ENCODE results near the gene NAALADL2. TPM values are rescaled to one million over a fixed set of nuclear protein-coding genes. Genes with fewer than 3 reads are reported as not detected.
"Not testable (repeated sequence)": the region's sequence is repeated elsewhere in the genome, so short reads cannot be mapped to it uniquely, and the experiment has no call there.

Gene NAALADL2
- polyA plus RNA-seq, 3 donors, result 17.2 to 18.3 (median 17.5) TPM

DNA sequence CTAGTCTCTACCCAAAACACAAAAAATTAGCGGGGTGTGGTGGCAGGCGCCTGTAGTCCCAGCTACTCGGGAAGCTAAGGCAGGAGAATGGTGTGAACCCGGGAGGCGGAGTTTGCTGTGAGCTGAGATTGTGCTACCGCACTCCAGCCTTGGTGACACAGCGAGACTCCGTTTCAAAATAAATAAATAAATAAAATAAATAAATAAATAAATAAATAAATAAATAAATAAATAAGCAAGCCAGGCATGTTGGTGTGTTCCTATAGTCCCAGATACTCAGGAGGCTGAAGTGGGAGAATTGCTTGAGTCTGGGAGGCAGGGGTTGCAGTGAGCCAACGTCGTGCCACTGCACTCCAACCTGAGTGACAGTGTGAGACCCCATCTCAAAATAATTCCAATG, 314.0 kb downstream of the NAALADL2 start:
- DNase-seq (ENCODE audit: extremely low read depth in 1 of 11, low read depth in 9 of 11, low spot score in 4 of 11), result not testable (repeated sequence)

GRCh38 chr3:175176556-175176955, 317.4 kb downstream of the NAALADL2 start:
- DNase-seq (ENCODE audit: extremely low read depth in 1 of 11, low read depth in 9 of 11, low spot score in 4 of 11), result no peak

- no peak for DNase-seq (ENCODE audit: extremely low read depth in 1 of 11, low read depth in 9 of 11, low spot score in 4 of 11)
Measured at GRCh38 chr3:175179055-175179454, 319.9 kb downstream of the NAALADL2 start.

DNA sequence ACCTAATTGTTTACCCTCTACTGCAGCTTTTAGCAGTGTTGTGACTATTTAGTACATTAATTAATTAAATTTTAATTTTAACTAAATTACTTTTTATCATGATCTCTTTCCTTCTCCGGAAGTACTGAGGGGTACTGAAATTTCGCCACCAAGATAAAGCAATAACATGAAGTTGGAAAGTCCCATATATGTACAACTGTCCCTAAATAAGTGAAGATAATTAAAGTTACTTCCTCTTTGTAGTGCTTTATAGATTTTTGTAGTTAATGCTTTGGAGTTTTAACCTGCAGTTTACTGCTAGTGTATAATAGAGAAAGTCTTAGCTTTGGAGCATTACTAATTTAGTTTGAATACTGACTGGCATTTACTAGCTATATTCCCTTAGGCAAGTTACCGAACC, 325.3 kb downstream of the NAALADL2 start:
- no peak for DNase-seq (ENCODE audit: extremely low read depth in 1 of 11, low read depth in 9 of 11, low spot score in 4 of 11)

- DNase-seq (ENCODE audit: extremely low read depth in 1 of 11, low read depth in 9 of 11, low spot score in 4 of 11), result no peak
Measured at GRCh38 chr3:175185903-175186302, 326.8 kb downstream of the NAALADL2 start.

GRCh38 chr3:175186511-175186910, 327.4 kb downstream of the NAALADL2 start:
- no peak for DNase-seq (ENCODE audit: extremely low read depth in 1 of 11, low read depth in 9 of 11, low spot score in 4 of 11)

- no peak for DNase-seq (ENCODE audit: extremely low read depth in 1 of 11, low read depth in 9 of 11, low spot score in 4 of 11)
Measured at GRCh38 chr3:175187586-175187985, 328.5 kb downstream of the NAALADL2 start.

DNA sequence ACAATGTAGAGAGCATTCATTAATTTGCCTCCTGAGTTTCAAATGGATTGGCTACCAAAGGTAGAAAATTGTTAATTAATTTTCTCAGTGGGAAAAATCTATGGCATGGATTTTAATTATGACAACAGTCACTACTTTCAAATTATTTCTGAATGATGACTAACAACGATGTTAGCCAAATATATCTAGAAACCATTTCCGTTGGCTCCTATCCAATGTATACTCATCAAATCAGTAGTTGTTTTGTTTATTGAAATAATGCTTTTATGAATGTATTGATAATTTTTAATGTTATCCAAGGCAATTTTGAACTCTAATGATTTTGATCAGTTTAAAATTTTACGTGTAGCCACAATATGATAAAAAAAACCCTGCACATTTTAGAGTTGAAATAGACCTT, 333.4 kb downstream of the NAALADL2 start:
- DNase-seq (ENCODE audit: extremely low read depth in 1 of 11, low read depth in 9 of 11, low spot score in 4 of 11), result no peak

DNA sequence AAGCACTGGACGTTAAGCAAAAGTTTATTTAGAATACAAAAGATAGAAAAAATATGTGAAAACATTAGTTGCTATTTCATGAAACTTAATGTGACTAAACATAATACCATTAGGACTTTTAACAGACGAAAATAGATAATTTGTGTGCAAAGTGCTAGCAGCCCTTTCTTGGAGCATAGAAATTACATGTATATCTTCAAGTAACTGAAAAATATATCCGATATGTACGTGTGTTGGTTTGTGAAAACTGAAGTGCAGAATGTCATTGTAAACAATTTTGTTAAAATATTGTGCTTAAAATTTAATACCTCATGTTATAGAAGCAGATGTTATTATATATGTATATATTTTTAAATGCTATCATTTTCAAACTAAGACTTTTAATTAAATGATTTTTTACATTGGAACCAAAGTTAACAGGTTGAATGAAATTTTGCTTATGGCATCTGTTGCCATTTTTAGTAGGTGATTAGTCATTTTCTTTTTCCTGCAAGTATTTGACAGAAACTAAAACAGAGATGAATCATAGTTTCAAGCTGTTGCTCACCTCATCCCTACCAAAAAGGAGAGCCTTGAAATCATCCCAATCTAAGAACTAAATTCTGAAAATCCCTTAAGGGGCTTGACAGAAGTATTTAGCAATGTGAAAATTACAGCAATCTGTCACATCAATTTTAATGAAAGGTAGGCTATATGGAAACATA, 334.8 kb downstream of the NAALADL2 start:
- DNase-seq (ENCODE audit: extremely low read depth in 1 of 11, low read depth in 9 of 11, low spot score in 4 of 11), result no peak

DNA sequence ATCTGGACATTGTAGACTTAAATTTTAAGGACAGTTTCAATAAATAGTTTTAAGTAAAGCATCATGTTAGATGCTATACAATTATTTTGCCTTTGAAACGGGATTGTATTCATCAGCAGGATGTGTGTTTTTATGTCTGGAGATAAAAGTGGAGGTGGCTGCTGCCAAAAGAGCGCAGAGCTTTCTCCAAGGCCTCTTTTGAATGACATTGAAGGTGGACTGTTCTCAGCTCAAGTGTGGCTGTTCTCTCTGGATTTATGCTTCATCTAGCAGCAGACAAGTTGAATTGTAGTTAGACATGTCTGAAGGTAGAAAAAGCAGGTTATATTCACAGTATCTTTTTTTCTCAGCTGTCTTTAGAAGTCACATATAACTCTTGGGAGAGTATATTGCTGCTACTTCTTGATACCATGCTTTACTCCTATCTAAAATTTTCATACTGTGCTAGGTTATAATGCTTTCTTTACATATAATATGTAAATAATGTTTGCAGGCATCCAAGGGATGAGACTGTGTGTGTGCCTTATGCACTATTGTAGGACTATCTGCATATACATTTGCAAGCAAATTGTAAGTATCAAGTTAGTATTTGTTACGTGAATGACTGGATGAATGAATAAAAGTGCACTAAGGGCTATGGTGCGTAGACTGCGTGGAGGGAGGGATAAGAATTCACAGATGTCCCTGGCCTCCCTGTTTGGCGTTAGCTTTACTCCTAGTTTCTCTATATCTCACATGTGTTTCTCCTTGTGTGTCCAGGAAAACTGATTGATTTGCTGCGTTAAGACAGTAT, 340.1 kb downstream of the NAALADL2 start:
- DNase-seq (ENCODE audit: extremely low read depth in 1 of 11, low read depth in 9 of 11, low spot score in 4 of 11), result no peak

GRCh38 chr3:175199961-175200360, 340.8 kb downstream of the NAALADL2 start:
- DNase-seq (ENCODE audit: extremely low read depth in 1 of 11, low read depth in 9 of 11, low spot score in 4 of 11), result no peak

- DNase-seq (ENCODE audit: extremely low read depth in 1 of 11, low read depth in 9 of 11, low spot score in 4 of 11), result no peak
Measured at GRCh38 chr3:175200391-175201095, 341.4 kb downstream of the NAALADL2 start.

GRCh38 chr3:175207361-175207760, 348.2 kb downstream of the NAALADL2 start:
- no peak for DNase-seq (ENCODE audit: extremely low read depth in 1 of 11, low read depth in 9 of 11, low spot score in 4 of 11)

GRCh38 chr3:175208326-175208725, 349.2 kb downstream of the NAALADL2 start:
- DNase-seq (ENCODE audit: extremely low read depth in 1 of 11, low read depth in 9 of 11, low spot score in 4 of 11), result no peak

- no peak for DNase-seq (ENCODE audit: extremely low read depth in 1 of 11, low read depth in 9 of 11, low spot score in 4 of 11)
Measured at GRCh38 chr3:175211466-175211865, 352.3 kb downstream of the NAALADL2 start.

GRCh38 chr3:175212896-175213295, 353.8 kb downstream of the NAALADL2 start:
- DNase-seq (ENCODE audit: extremely low read depth in 1 of 11, low read depth in 9 of 11, low spot score in 4 of 11), result no peak

DNA sequence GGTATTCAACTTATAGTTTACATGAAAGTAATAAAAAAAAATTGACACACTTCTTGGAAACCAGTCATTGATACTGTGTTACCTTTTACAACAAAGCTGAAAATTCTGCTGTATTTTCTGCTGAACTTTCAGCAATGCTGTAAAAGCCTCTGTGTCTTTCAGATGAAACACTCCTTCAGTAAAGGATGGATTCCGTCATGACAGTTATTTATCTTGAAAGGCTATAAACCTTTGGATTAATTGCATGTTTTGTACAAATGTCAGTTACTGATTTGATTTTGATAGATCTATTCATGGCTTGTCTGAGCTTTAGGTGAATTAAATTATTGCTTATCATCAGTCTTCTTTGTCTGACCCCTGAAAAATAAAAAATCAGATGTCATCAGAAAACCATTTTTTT, 355.1 kb downstream of the NAALADL2 start:
- no peak for DNase-seq (ENCODE audit: extremely low read depth in 1 of 11, low read depth in 9 of 11, low spot score in 4 of 11)

DNA sequence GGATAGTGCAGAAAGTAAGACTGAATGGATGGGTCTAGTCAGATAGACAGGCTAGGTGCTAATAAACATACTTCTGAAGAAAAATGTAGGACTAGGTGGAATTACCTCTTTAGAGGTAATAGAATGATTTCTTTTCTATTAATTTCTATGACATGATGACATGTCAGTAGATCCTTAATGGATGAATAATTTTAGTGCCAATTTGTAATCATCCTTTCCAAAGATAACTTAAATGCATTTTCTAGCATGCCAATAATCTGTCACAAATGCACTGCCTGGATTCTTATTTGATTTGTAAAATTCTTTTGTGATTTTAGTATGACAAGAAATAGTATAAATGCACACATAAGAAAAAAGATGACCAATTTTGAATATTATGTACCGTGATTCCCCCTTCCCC, 356.7 kb downstream of the NAALADL2 start:
- DNase-seq (ENCODE audit: extremely low read depth in 1 of 11, low read depth in 9 of 11, low spot score in 4 of 11), result no peak

GRCh38 chr3:175222356-175222755, 363.2 kb downstream of the NAALADL2 start:
- no peak for DNase-seq (ENCODE audit: extremely low read depth in 1 of 11, low read depth in 9 of 11, low spot score in 4 of 11)

- no peak for DNase-seq (ENCODE audit: extremely low read depth in 1 of 11, low read depth in 9 of 11, low spot score in 4 of 11)
Measured at GRCh38 chr3:175224051-175224450, 364.9 kb downstream of the NAALADL2 start.
